HepG2 (cell line): ENCODE measurements around the gene HES2. TPM values are rescaled to one million over a fixed set of nuclear protein-coding genes. Genes with fewer than 3 reads are reported as not detected.
A peak's percentile ranks its signal among the peaks of the same experiment; 100 is the strongest.

Experiments used
- ATM ChIP-seq: fragments of 450-650 bp; IDR thresholded peaks from 2 replicates; pipeline ENCODE4 v1.7.1; 2017; ENCODE audit warnings: mild to moderate bottlenecking, borderline replicate concordance
- CHCHD3 ChIP-seq: sonication (generic); formaldehyde crosslinking; IDR thresholded peaks from 2 replicates; pipeline ENCODE4 v1.8.0; 2022; ENCODE audit warnings: mild to moderate bottlenecking, missing genetic modification reagents, moderate library complexity
- DNMT1 ChIP-seq: sonication (generic); formaldehyde crosslinking; IDR thresholded peaks from 2 replicates; pipeline ENCODE4 v1.5.1; 2020; ENCODE audit warnings: mild to moderate bottlenecking, missing genetic modification reagents
- KDM5B ChIP-seq: sonication (generic); formaldehyde crosslinking; IDR thresholded peaks from 2 replicates; pipeline ENCODE4 v1.4.0; 2020; ENCODE audit warnings: missing genetic modification reagents, mild to moderate bottlenecking, borderline replicate concordance
- NKX3-1 ChIP-seq: sonication (generic); formaldehyde crosslinking; IDR thresholded peaks from 2 replicates; pipeline ENCODE4 v1.5.0; 2020; ENCODE audit warnings: missing genetic modification reagents
- NONO ChIP-seq, 2 experiments: fragments of 450-650 bp in 1 of 2; sonication (generic) in 1 of 2; formaldehyde crosslinking in 1 of 2; IDR thresholded peaks in 1 of 2; conservative IDR thresholded peaks in 1 of 2; 2 replicates each; pipeline versions ENCODE4 v1.6.1 to v1.8.0; 2017 to 2022; ENCODE audit warnings: mild to moderate bottlenecking in 1 of 2, missing genetic modification reagents in 1 of 2, moderate library complexity in 1 of 2
- PRMT3 ChIP-seq: sonication (generic); formaldehyde crosslinking; IDR thresholded peaks from 2 replicates; pipeline ENCODE4 v1.8.1; 2022; ENCODE audit warnings: low read depth, mild to moderate bottlenecking, moderate library complexity, missing genetic modification reagents, borderline replicate concordance
- PRPF4 ChIP-seq: fragments of 200-400 bp; formaldehyde crosslinking; IDR thresholded peaks from 2 replicates; pipeline ENCODE4 v1.6.1; 2016; ENCODE audit warnings: low read length, low read depth; ENCODE audit not compliant: poor library complexity, severe bottlenecking
- RARA ChIP-seq: IDR thresholded peaks from 2 replicates; pipeline ENCODE4 v1.6.1; 2016; ENCODE audit warnings: missing genetic modification reagents, missing compliant biosample characterization
- TFDP1 ChIP-seq: IDR thresholded peaks from 2 replicates; pipeline ENCODE4 v1.6.1; 2016; ENCODE audit warnings: missing compliant biosample characterization, missing genetic modification reagents, borderline replicate concordance
- ZBTB1 ChIP-seq: sonication (generic); formaldehyde crosslinking; IDR thresholded peaks from 2 replicates; pipeline ENCODE4 v1.4.0; 2020; ENCODE audit warnings: missing genetic modification reagents, borderline replicate concordance
- ZBTB20 ChIP-seq: sonication (generic); formaldehyde crosslinking; IDR thresholded peaks from 2 replicates; pipeline ENCODE4 v1.8.1; 2023; ENCODE audit warnings: missing genetic modification reagents, low read depth, mild to moderate bottlenecking, borderline replicate concordance
- ZNF143 ChIP-seq: sonication (generic); formaldehyde crosslinking; IDR thresholded peaks from 2 replicates; pipeline ENCODE4 v1.4.0; 2020; ENCODE audit warnings: missing genetic modification reagents
- ZNF792 ChIP-seq: IDR thresholded peaks from 2 replicates; pipeline ENCODE4 v1.6.1; 2016
- ZSCAN12 ChIP-seq: sonication (generic); formaldehyde crosslinking; IDR thresholded peaks from 2 replicates; pipeline ENCODE4 v1.9.0; 2021; ENCODE audit warnings: mild to moderate bottlenecking, missing genetic modification reagents
- ZSCAN30 ChIP-seq: sonication (generic); formaldehyde crosslinking; IDR thresholded peaks from 2 replicates; pipeline ENCODE4 v1.5.0; 2020; ENCODE audit warnings: mild to moderate bottlenecking, missing genetic modification reagents
- polyA plus RNA-seq, 8 experiments: library from polyadenylated mRNA; depleted of rRNA in 3 of 8; stranded (reverse) in 7 of 8; unstranded in 1 of 8; fragments of >200 nt; fragmentation: Illumina TruSeq in 4 of 8; extraction: Trizol in 4 of 8; gene quantifications; 2 replicates each; pipeline versions ENCODE4 v1.2.1 to v1.2.3, GENCODE V29; 2011 to 2016; ENCODE audit warnings: low read depth in 4 of 8, missing spikeins in 1 of 8, mixed read lengths in 1 of 8; ENCODE audit not compliant: insufficient read depth in 1 of 8
- total RNA-seq, 5 experiments: library from RNA; depleted of rRNA; stranded (reverse); fragments of >200 nt; fragmentation: Illumina TruSeq; extraction: Trizol; gene quantifications; 2 replicates each; pipeline ENCODE4 v1.2.3, GENCODE V29; 2016; ENCODE audit warnings: low read depth in 1 of 5
- TF ChIP-seq, protein P1 (sequence below): sonication (generic); formaldehyde crosslinking; IDR thresholded peaks from 2 replicates; pipeline ENCODE4 v1.5.0; 2020; ENCODE audit warnings: missing genetic modification reagents, mild to moderate bottlenecking, borderline replicate concordance
- TF ChIP-seq, protein P2 (sequence below): sonication (generic); formaldehyde crosslinking; IDR thresholded peaks from 2 replicates; pipeline ENCODE4 v1.4.0; 2020; ENCODE audit warnings: mild to moderate bottlenecking, missing genetic modification reagents
- TF ChIP-seq, protein P3 (sequence below): sonication (generic); formaldehyde crosslinking; IDR thresholded peaks from 2 replicates; pipeline ENCODE4 v1.4.0; 2020; ENCODE audit warnings: missing genetic modification reagents, borderline replicate concordance
- TF ChIP-seq, protein P4 (sequence below): sonication (generic); formaldehyde crosslinking; conservative IDR thresholded peaks from 2 replicates; pipeline ENCODE4 v1.4.0; 2020; ENCODE audit warnings: missing genetic modification reagents

Gene HES2
- total and polyA plus RNA-seq, 2 of the 13 experiments (the other 11 are each of a cell fraction or from before 2014, with no cell fraction given): 0.11 to 0.17 TPM

- TF ChIP-seq NKX3-1 (CRISPR knock-in tag) (no peak), TFDP1 (CRISPR knock-in tag) (peak; percentile 35; the same call in 1 of the 2 replicates), DNMT1 (CRISPR knock-in tag) (no peak), ZNF792 (CRISPR knock-in tag) (no peak), ZBTB1 (CRISPR knock-in tag) (no peak), RARA (peak; percentile 50; the same call in 1 of the 2 replicates), CHCHD3 (no peak), PRPF4 (no peak), ZBTB20 (CRISPR knock-in tag) (peak; percentile 44; the same call in 1 of the 2 replicates), NONO (IDR thresholded peaks at IDR 0.05) (no peak), NONO (CRISPR knock-in tag; conservative IDR thresholded peaks at IDR 0.05) (0 out of 2 replicates have a peak, but pooled peaks have one; percentile 19), ZSCAN30 (CRISPR knock-in tag) (no peak), ZNF143 (CRISPR knock-in tag) (no peak), KDM5B (CRISPR knock-in tag) (peak; percentile 74), ATM (no peak), PRMT3 (no peak), ZSCAN12 (CRISPR knock-in tag) (no peak)
- TF ChIP-seq, protein P1, sequence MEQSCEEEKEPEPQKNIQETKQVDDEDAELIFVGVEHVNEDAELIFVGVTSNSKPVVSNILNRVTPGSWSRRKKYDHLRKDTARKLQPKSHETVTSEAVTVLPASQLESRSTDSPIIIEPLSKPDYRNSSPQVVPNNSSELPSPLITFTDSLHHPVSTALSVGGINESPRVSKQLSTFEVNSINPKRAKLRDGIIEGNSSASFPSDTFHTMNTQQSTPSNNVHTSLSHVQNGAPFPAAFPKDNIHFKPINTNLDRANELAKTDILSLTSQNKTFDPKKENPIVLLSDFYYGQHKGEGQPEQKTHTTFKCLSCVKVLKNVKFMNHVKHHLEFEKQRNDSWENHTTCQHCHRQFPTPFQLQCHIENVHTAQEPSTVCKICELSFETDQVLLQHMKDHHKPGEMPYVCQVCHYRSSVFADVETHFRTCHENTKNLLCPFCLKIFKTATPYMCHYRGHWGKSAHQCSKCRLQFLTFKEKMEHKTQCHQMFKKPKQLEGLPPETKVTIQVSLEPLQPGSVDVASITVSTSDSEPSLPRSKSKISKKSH (CRISPR knock-in tag): no peak; the same call in 1 of the 2 replicates
- TF ChIP-seq, protein P2, sequence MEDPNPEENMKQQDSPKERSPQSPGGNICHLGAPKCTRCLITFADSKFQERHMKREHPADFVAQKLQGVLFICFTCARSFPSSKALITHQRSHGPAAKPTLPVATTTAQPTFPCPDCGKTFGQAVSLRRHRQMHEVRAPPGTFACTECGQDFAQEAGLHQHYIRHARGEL (CRISPR knock-in tag): no peak
- TF ChIP-seq, protein P3, sequence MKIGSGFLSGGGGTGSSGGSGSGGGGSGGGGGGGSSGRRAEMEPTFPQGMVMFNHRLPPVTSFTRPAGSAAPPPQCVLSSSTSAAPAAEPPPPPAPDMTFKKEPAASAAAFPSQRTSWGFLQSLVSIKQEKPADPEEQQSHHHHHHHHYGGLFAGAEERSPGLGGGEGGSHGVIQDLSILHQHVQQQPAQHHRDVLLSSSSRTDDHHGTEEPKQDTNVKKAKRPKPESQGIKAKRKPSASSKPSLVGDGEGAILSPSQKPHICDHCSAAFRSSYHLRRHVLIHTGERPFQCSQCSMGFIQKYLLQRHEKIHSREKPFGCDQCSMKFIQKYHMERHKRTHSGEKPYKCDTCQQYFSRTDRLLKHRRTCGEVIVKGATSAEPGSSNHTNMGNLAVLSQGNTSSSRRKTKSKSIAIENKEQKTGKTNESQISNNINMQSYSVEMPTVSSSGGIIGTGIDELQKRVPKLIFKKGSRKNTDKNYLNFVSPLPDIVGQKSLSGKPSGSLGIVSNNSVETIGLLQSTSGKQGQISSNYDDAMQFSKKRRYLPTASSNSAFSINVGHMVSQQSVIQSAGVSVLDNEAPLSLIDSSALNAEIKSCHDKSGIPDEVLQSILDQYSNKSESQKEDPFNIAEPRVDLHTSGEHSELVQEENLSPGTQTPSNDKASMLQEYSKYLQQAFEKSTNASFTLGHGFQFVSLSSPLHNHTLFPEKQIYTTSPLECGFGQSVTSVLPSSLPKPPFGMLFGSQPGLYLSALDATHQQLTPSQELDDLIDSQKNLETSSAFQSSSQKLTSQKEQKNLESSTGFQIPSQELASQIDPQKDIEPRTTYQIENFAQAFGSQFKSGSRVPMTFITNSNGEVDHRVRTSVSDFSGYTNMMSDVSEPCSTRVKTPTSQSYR: no peak
- TF ChIP-seq, protein P4, sequence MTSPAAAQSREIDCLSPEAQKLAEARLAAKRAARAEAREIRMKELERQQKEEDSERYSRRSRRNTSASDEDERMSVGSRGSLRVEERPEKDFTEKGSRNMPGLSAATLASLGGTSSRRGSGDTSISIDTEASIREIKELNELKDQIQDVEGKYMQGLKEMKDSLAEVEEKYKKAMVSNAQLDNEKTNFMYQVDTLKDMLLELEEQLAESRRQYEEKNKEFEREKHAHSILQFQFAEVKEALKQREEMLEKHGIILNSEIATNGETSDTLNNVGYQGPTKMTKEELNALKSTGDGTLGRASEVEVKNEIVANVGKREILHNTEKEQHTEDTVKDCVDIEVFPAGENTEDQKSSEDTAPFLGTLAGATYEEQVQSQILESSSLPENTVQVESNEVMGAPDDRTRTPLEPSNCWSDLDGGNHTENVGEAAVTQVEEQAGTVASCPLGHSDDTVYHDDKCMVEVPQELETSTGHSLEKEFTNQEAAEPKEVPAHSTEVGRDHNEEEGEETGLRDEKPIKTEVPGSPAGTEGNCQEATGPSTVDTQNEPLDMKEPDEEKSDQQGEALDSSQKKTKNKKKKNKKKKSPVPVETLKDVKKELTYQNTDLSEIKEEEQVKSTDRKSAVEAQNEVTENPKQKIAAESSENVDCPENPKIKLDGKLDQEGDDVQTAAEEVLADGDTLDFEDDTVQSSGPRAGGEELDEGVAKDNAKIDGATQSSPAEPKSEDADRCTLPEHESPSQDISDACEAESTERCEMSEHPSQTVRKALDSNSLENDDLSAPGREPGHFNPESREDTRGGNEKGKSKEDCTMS: no peak
Measured at GRCh38 chr1:6447818-6448748, 28.4 kb upstream of the HES2 start (continued).
